Hepatocyte (in vitro differentiated cells): ENCODE results near the gene FAM20B.

Source experiments
- EZH2 ChIP-seq: fragments of 200-600 bp; sonication (generic); IDR thresholded peaks from 2 replicates; pipeline ENCODE4 v1.6.1; 2016; ENCODE audit warnings: antibody characterized with exemption, mild to moderate bottlenecking, borderline replicate concordance
- EZH2phosphoT487 ChIP-seq: fragments of 200-600 bp; sonication (generic); IDR thresholded peaks from one replicate; pipeline ENCODE4 v1.6.1; 2018; ENCODE audit warnings: antibody characterized with exemption, mild to moderate bottlenecking, low read depth, moderate library complexity; ENCODE audit not compliant: unreplicated experiment, severe bottlenecking
- TF ChIP-seq, protein P1 (sequence below): fragments of 200-600 bp; sonication (generic); IDR thresholded peaks from 2 replicates; pipeline ENCODE4 v1.5.1; 2016; ENCODE audit warnings: antibody characterized with exemption, mild to moderate bottlenecking; ENCODE audit not compliant: poor library complexity

DNA sequence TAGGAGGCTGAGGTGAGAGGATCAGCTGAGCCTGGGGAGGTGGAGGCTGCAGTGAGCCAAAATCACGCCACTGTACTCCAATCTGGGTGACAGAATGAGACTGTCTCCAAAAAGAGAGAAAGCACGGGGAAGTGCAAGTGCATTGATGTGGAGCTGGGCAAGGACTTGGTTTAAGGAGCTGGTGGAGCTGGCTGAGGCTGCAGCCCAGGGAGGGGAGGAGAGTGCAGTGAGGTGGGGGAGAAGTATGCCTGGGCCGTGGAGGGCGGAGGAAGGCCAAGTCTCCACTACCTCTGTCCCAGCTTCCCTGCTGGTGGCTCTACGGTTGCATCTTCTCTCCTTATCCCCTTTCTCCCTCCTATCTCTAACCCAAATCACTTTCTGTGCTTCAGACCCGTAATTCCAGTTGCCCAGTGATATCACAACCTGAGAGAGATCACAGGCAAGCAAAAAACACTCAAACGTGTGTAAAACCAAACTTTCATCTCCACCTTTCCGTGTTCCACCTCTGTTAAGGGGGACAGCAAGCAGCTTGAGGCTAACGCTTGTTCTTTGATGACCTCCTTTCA lies 67.3 kb downstream of the FAM20B start:
- TF ChIP-seq, protein P1, sequence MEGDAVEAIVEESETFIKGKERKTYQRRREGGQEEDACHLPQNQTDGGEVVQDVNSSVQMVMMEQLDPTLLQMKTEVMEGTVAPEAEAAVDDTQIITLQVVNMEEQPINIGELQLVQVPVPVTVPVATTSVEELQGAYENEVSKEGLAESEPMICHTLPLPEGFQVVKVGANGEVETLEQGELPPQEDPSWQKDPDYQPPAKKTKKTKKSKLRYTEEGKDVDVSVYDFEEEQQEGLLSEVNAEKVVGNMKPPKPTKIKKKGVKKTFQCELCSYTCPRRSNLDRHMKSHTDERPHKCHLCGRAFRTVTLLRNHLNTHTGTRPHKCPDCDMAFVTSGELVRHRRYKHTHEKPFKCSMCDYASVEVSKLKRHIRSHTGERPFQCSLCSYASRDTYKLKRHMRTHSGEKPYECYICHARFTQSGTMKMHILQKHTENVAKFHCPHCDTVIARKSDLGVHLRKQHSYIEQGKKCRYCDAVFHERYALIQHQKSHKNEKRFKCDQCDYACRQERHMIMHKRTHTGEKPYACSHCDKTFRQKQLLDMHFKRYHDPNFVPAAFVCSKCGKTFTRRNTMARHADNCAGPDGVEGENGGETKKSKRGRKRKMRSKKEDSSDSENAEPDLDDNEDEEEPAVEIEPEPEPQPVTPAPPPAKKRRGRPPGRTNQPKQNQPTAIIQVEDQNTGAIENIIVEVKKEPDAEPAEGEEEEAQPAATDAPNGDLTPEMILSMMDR = no peak
- TF ChIP-seq EZH2 (no peak), EZH2phosphoT487 (no peak)
